MM.1S (cell line): ENCODE results near the gene C13orf46.

Source experiments
- DNase-seq: peaks from one replicate; pipeline ENCODE4 v3.0.0-alpha.2; 2015
- H2AFZ ChIP-seq: fragments of 300-600 bp; sonication (generic); 2 replicates; pipeline ENCODE4 v1.6.0; 2016; ENCODE audit warnings: antibody characterized with exemption, low read length
- H3F3A ChIP-seq: fragments of 300-600 bp; sonication (generic); 2 replicates; pipeline ENCODE4 v1.6.1; 2016; ENCODE audit warnings: mild to moderate bottlenecking, antibody characterized with exemption, low read length, moderate library complexity, mixed read lengths; ENCODE audit not compliant: insufficient read depth
- H3K27ac ChIP-seq: fragments of 300-600 bp; sonication (generic); 2 replicates; pipeline ENCODE4 v1.5.1; 2016; ENCODE audit warnings: mild to moderate bottlenecking, low read length
- H3K27me3 ChIP-seq: fragments of 300-600 bp; sonication (generic); replicated peaks from 2 replicates; pipeline ENCODE4 v1.6.0; 2016; ENCODE audit warnings: low read length; ENCODE audit not compliant: insufficient read depth
- H3K36me3 ChIP-seq: fragments of 300-600 bp; sonication (generic); replicated peaks from 2 replicates; pipeline ENCODE4 v1.6.1; 2016; ENCODE audit warnings: mild to moderate bottlenecking, low read length, mixed read lengths; ENCODE audit not compliant: insufficient read depth
- H3K4me1 ChIP-seq: fragments of 300-600 bp; sonication (generic); 2 replicates; pipeline ENCODE4 v1.6.1; 2016; ENCODE audit warnings: low read length, mixed read lengths
- H3K4me2 ChIP-seq: fragments of 300-600 bp; sonication (generic); 2 replicates; pipeline ENCODE4 v1.6.0; 2016; ENCODE audit warnings: low read depth, low read length
- H3K4me3 ChIP-seq: fragments of 300-600 bp; sonication (generic); 2 replicates; pipeline ENCODE4 v1.5.1; 2016; ENCODE audit warnings: low read length, mixed read lengths
- H3K79me2 ChIP-seq: fragments of 300-600 bp; sonication (generic); 2 replicates; pipeline ENCODE4 v1.6.1; 2016; ENCODE audit warnings: mixed run types, low read length, mixed read lengths
- H3K9ac ChIP-seq: fragments of 300-600 bp; sonication (generic); 2 replicates; pipeline ENCODE4 v1.6.1; 2016; ENCODE audit warnings: low read length, mixed read lengths
- H3K9me2 ChIP-seq: fragments of 300-600 bp; sonication (generic); replicated peaks from 2 replicates; pipeline ENCODE4 v1.6.1; 2016; ENCODE audit warnings: mild to moderate bottlenecking, low read length, mixed read lengths; ENCODE audit not compliant: insufficient read depth
- H3K9me3 ChIP-seq: fragments of 300-600 bp; sonication (generic); replicated peaks from 2 replicates; pipeline ENCODE4 v1.6.1; 2016; ENCODE audit warnings: mild to moderate bottlenecking, low read length, mixed read lengths; ENCODE audit not compliant: insufficient read depth
- H4K20me1 ChIP-seq: fragments of 300-600 bp; sonication (generic); 2 replicates; pipeline ENCODE4 v1.6.1; 2016; ENCODE audit warnings: mild to moderate bottlenecking, low read length, moderate library complexity, mixed read lengths; ENCODE audit not compliant: insufficient read depth
- CTCF ChIP-seq: fragments of 300-600 bp; sonication (generic); IDR thresholded peaks from 2 replicates; pipeline ENCODE4 v1.5.1; 2016; ENCODE audit warnings: antibody characterized with exemption, low read length, mixed read lengths
- EZH2 ChIP-seq: fragments of 300-600 bp; sonication (generic); optimal IDR thresholded peaks from 2 replicates; pipeline ENCODE3; 2017; ENCODE audit warnings: low read depth, mild to moderate bottlenecking, antibody characterized with exemption, low read length, mixed read lengths
- EZH2phosphoT487 ChIP-seq: fragments of 300-600 bp; sonication (generic); IDR thresholded peaks from 2 replicates; pipeline ENCODE4 v1.6.1; 2018; ENCODE audit warnings: antibody characterized with exemption, low read length

The C13orf46 gene

GRCh38 chr13:113968463-113969310 is 5.2 kb downstream of the C13orf46 start:
- no peaks in the 10 kb centered on the region for H4K20me1 ChIP-seq
- H3K4me2 ChIP-seq: no peak overlapping the region
- H3K36me3 ChIP-seq: no peaks in the 10 kb centered on the region
- H3K79me2 ChIP-seq: no peaks in the 10 kb centered on the region
- no peak overlapping the region for H3K9ac ChIP-seq
- no peaks in the 10 kb centered on the region for H3F3A ChIP-seq
- no peak overlapping the region for H3K27ac ChIP-seq
- no peak for TF ChIP-seq EZH2
- TF ChIP-seq CTCF: peak; percentile 14; the same call in 1 of the 2 replicates
- no peaks in the 10 kb centered on the region for H3K9me3 ChIP-seq
- no peak overlapping the region for H2AFZ ChIP-seq
- DNase-seq: no peak
- H3K4me1 ChIP-seq: no peaks in the 10 kb centered on the region
- no peak overlapping the region for H3K4me3 ChIP-seq
- H3K9me2 ChIP-seq: no peaks in the 10 kb centered on the region
- no peaks in the 10 kb centered on the region for H3K27me3 ChIP-seq

GRCh38 chr13:113967729-113968462 is 6.0 kb downstream of the C13orf46 start:
- H3K4me1 ChIP-seq: no peaks in the 10 kb centered on the region
- no peaks in the 10 kb centered on the region for H4K20me1 ChIP-seq
- no peak overlapping the region for H3K4me2 ChIP-seq
- H3K79me2 ChIP-seq: no peaks in the 10 kb centered on the region
- no peaks in the 10 kb centered on the region for H3K9me2 ChIP-seq
- H3K27ac ChIP-seq: no peak overlapping the region
- no peak for DNase-seq
- no peaks in the 10 kb centered on the region for H3F3A ChIP-seq
- TF ChIP-seq CTCF (no peak), EZH2phosphoT487 (no peak), EZH2 (no peak)
- no peaks in the 10 kb centered on the region for H3K36me3 ChIP-seq
- H3K9ac ChIP-seq: no peak overlapping the region
- H3K9me3 ChIP-seq: no peaks in the 10 kb centered on the region
- H3K4me3 ChIP-seq: no peak overlapping the region
- H3K27me3 ChIP-seq: no peaks in the 10 kb centered on the region
- H2AFZ ChIP-seq: no peak overlapping the region

GRCh38 chr13:113967206-113967720 is 6.6 kb downstream of the C13orf46 start:
- no peaks in the 10 kb centered on the region for H3K79me2 ChIP-seq
- H2AFZ ChIP-seq: no peak overlapping the region
- H3K4me1 ChIP-seq: no peaks in the 10 kb centered on the region
- no peak overlapping the region for H3K9ac ChIP-seq
- no peak overlapping the region for H3K27ac ChIP-seq
- no peak overlapping the region for H3K4me3 ChIP-seq
- no peaks in the 10 kb centered on the region for H4K20me1 ChIP-seq
- H3K9me2 ChIP-seq: no peaks in the 10 kb centered on the region
- TF ChIP-seq CTCF (no peak), EZH2phosphoT487 (no peak), EZH2 (no peak)
- H3K27me3 ChIP-seq: no peaks in the 10 kb centered on the region
- no peaks in the 10 kb centered on the region for H3K36me3 ChIP-seq
- H3K9me3 ChIP-seq: no peaks in the 10 kb centered on the region
- no peaks in the 10 kb centered on the region for H3F3A ChIP-seq
- H3K4me2 ChIP-seq: no peak overlapping the region
- no peak for DNase-seq
